ENCODE results near the gene GBF1.
A peak's percentile ranks its signal among the peaks of the same experiment; 100 is the strongest.
"Not testable (repeated sequence)": the region's sequence is repeated elsewhere in the genome, so short reads cannot be mapped to it uniquely, and the experiment has no call there.

Gene GBF1

GRCh38 chr10:102245082-102245931 lies at the start of gene GBF1:
Gene GBF1, plus strand, starts transcription at chr10:102245532. Its CDS starts 13,407 bp downstream, at chr10:102258939.
- peak; percentile 74 to 78 for DNase-seq (ENCODE audit: low read depth in 2 of 2)

- DNase-seq (ENCODE audit: low read depth in 2 of 2) = no peak
Observed at GRCh38 chr10:102196893-102197292, 48.4 kb upstream of the GBF1 start.

- DNase-seq (ENCODE audit: low read depth in 2 of 2) = no peak
Observed at GRCh38 chr10:102198027-102198426, 47.3 kb upstream of the GBF1 start.

- DNase-seq (ENCODE audit: low read depth in 2 of 2) = no peak
Observed at GRCh38 chr10:102200751-102201640, 44.3 kb upstream of the GBF1 start.

- DNase-seq (ENCODE audit: low read depth in 2 of 2) = no peak
Observed at GRCh38 chr10:102202386-102202785, 42.9 kb upstream of the GBF1 start.

- no peak for DNase-seq (ENCODE audit: low read depth in 2 of 2)
Observed at GRCh38 chr10:102208311-102209035, 36.9 kb upstream of the GBF1 start.

GRCh38 chr10:102211615-102212299 lies 33.6 kb upstream of the GBF1 start:
- no peak for DNase-seq (ENCODE audit: low read depth in 2 of 2)

- DNase-seq (ENCODE audit: low read depth in 2 of 2) = not testable (repeated sequence)
Observed at GRCh38 chr10:102213599-102213998, 31.7 kb upstream of the GBF1 start.

- DNase-seq (ENCODE audit: low read depth in 2 of 2) = no peak
Observed at GRCh38 chr10:102219370-102219769, 26.0 kb upstream of the GBF1 start.

- no peak for DNase-seq (ENCODE audit: low read depth in 2 of 2)
Observed at GRCh38 chr10:102220612-102221011, 24.7 kb upstream of the GBF1 start.

GRCh38 chr10:102222797-102223196 lies 22.5 kb upstream of the GBF1 start:
- DNase-seq (ENCODE audit: low read depth in 2 of 2) = no peak

GRCh38 chr10:102225646-102226541 lies 19.4 kb upstream of the GBF1 start, which contains the start of gene ELOVL3:
Gene ELOVL3, plus strand, starts transcription at chr10:102226299. Its CDS starts 250 bp downstream, at chr10:102226549.
- peak; percentile 68 to 77 for DNase-seq (ENCODE audit: low read depth in 2 of 2)

- no peak for DNase-seq (ENCODE audit: low read depth in 2 of 2)
Observed at GRCh38 chr10:102226542-102226870, 18.8 kb upstream of the GBF1 start.

GRCh38 chr10:102227050-102227449 lies 18.3 kb upstream of the GBF1 start:
- no peak for DNase-seq (ENCODE audit: low read depth in 2 of 2)

- peak; percentile 84 to 87 for DNase-seq (ENCODE audit: low read depth in 2 of 2)
Observed at GRCh38 chr10:102229810-102230263, 15.5 kb upstream of the GBF1 start.

GRCh38 chr10:102230264-102230860 lies 15.0 kb upstream of the GBF1 start:
- peak in 1 of 2 donors; percentile 10 for DNase-seq (ENCODE audit: low read depth in 2 of 2)

- DNase-seq (ENCODE audit: low read depth in 2 of 2) = peak in 1 of 2 donors; percentile 32
Observed at GRCh38 chr10:102230861-102231356, 14.4 kb upstream of the GBF1 start.

- DNase-seq (ENCODE audit: low read depth in 2 of 2) = peak; percentile 51 to 78
Observed at GRCh38 chr10:102231357-102232318, 13.7 kb upstream of the GBF1 start.

Measured in activated CD4-positive, alpha-beta T cell treated with anti-CD3 and anti-CD28 coated beads for 24 hours (primary cell).